GM18520 (cell line): ENCODE measurements around the gene PCNA.
"Not testable (repeated sequence)": the region's sequence is repeated elsewhere in the genome, so short reads cannot be mapped to it uniquely, and the experiment has no call there.

Experiments
- ATAC-seq: cut with Tn5 transposase; IDR thresholded peaks from one replicate; pipeline ENCODE4 v1.9.1; 2021; ENCODE audit not compliant: unreplicated experiment

PCNA gene

GRCh38 chr20:5099909-5100308 lies 19.8 kb downstream of the PCNA start:
- ATAC-seq, result not testable (repeated sequence)

GRCh38 chr20:5099009-5099408 lies 20.7 kb downstream of the PCNA start:
- not testable (repeated sequence) for ATAC-seq

GRCh38 chr20:5096463-5096862 lies 23.3 kb downstream of the PCNA start:
- ATAC-seq, result no peak

- no peak for ATAC-seq
These were observed 23.8 kb downstream of the PCNA start for GRCh38 chr20:5095931-5096330.

GRCh38 chr20:5095454-5095853 lies 24.3 kb downstream of the PCNA start:
- ATAC-seq, result no peak

GRCh38 chr20:5092765-5093339 lies 26.9 kb downstream of the PCNA start:
- no peak for ATAC-seq

- no peak for ATAC-seq
These were observed 27.9 kb downstream of the PCNA start for GRCh38 chr20:5091902-5092301.

- no peak for ATAC-seq
These were observed 29.6 kb downstream of the PCNA start for GRCh38 chr20:5090191-5090590.

GRCh38 chr20:5088688-5089087 lies 31.1 kb downstream of the PCNA start:
- no peak for ATAC-seq

- ATAC-seq, result no peak
These were observed 34.4 kb downstream of the PCNA start for GRCh38 chr20:5085380-5085779.

- no peak for ATAC-seq
These were observed 39.3 kb downstream of the PCNA start for GRCh38 chr20:5080384-5080877.

GRCh38 chr20:5078399-5078958 lies 41.3 kb downstream of the PCNA start:
- peak; percentile 96 for ATAC-seq

- ATAC-seq, result no peak
These were observed 41.9 kb downstream of the PCNA start for GRCh38 chr20:5077761-5078387.

GRCh38 chr20:5076913-5077312 lies 42.8 kb downstream of the PCNA start:
- ATAC-seq, result not testable (repeated sequence)

- no peak for ATAC-seq
These were observed 45.5 kb downstream of the PCNA start for GRCh38 chr20:5074232-5074674.

GRCh38 chr20:5073660-5074231 lies 46.0 kb downstream of the PCNA start:
- no peak for ATAC-seq

- ATAC-seq, result no peak
These were observed 46.8 kb downstream of the PCNA start for GRCh38 chr20:5072756-5073659.

- not testable (repeated sequence) for ATAC-seq
These were observed 47.8 kb downstream of the PCNA start for GRCh38 chr20:5071942-5072341.

- no peak for ATAC-seq
These were observed 49.2 kb downstream of the PCNA start for GRCh38 chr20:5070570-5070969.

- no peak for ATAC-seq
These were observed 49.7 kb downstream of the PCNA start for GRCh38 chr20:5070081-5070480.
